Caki2 (cell line): ENCODE measurements around the gene MED9. TPM values are rescaled to one million over a fixed set of nuclear protein-coding genes. Genes with fewer than 3 reads are reported as not detected.
"Not testable (repeated sequence)": the region's sequence is repeated elsewhere in the genome, so short reads cannot be mapped to it uniquely, and the experiment has no call there.

Experiments used
- DNase-seq: peaks from one replicate; pipeline ENCODE4 v3.0.0-alpha.2; 2015; ENCODE audit warnings: low read depth
- in situ Hi-C: cut with HindIII; loops from 2 replicates; pipeline ENCODE4 v1.10.0; 2016; ENCODE audit warnings: low sequenced_read_pairs, low pct_unique_long_range_greater_than_20kb, mixed read lengths
- total RNA-seq: library from RNA; depleted of rRNA; stranded (reverse); fragments of >200 nt; shearing (Covaris generic); gene quantifications from 2 replicates; pipeline ENCODE4 v1.2.3, GENCODE V29; 2014; ENCODE audit warnings: low replicate concordance

Gene MED9
- total RNA-seq, 1 experiment from 2014 or later, result 19.6 TPM

- no peak for DNase-seq
- in situ Hi-C loops, result no loop called here
Measured at GRCh38 chr17:17474341-17474740, 2.5 kb upstream of the MED9 start.

DNA sequence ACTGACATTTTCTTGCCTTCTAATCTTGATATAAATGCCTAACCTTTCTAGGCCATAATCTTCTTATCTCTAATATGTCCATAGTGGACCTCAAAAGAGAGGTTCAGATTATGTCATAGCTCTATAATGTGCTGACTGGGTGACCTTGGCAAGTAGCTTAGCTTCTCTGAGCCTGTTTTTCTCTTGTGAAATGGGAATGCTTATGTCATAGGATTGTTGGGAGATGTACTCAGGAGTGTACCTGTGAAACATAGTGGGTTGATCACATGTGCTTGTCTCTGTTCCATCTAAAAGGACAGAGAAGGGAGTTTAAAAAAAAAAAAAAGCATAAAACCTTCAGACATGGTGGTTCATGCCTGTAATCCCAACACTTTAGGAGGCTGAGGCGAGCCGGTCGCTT is 2.4 kb downstream of the MED9 start:
- DNase-seq, result no peak
- in situ Hi-C loops, result no loop called here

DNA sequence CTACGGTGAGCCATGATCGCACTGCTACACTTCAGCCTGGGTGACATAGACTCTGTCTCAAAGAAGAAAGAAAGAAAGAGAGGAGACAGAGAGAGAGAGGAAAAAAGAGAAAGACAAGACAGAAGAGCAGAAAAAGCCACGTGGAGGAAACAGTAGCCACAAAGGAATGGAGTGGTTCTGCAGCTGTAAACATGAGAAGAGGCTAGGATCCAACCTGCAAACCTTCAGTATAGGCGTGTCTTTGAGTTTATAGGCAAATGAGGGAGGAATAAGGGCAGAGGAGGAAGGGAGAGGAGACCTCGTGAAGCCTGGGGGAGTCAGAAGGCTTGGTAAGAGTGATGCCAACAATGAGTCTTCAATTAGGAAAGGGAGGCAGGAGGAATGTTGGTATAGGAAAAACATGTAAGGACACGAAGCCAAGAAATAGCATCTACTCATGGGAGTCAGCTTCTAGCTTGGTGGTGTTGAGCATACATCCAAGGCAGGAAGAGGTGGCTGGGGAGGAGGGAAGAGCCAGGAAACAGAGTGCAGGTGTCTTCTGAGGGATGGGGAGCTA is 3.9 kb downstream of the MED9 start:
- in situ Hi-C loops, result no loop called here
- DNase-seq, result no peak

DNA sequence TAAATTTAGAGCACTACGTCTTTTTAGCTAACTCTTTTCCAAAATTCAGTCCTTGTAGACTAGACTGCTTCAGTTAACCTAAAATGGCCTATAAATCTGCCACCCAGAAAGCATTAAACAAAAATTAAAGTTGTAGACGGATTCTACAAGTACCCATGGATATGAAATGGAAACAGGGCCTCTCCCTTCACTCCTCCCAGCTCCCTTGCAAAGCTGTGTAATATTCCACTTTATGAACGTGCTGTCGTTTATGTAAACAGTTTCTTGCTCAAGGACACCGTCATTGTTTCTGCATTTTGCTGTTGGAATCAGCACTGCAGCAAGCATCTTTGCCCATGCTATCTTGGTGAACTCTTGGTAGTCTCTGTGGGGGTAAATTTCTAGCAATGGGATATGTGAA is 5.1 kb downstream of the MED9 start:
- DNase-seq, result no peak
- in situ Hi-C loops, result no loop called here

GRCh38 chr17:17484451-17484899 is 7.7 kb downstream of the MED9 start:
- no peak for DNase-seq
- in situ Hi-C loops, result no loop called here

DNA sequence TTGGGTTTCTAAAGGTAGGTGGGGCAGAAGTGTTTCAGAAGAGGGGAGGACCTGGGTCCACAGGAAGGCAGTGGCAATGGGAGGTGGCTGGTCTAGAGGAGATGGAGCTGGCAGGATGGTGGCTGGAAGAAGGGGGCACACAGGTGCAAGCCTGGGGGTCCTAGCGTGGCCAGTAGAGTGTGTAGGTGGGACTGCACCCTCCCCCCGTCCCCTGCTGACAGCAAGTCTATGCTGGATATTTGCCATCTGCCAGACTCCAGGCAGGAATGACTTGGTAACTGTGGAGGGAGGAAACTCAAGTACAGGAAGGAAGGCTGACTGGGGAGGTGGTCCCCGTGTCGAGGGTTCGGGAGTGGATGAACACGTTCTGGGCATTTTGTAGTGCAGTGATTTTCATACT is 8.6 kb downstream of the MED9 start:
- in situ Hi-C loops, result no loop called here
- DNase-seq, result no peak

DNA sequence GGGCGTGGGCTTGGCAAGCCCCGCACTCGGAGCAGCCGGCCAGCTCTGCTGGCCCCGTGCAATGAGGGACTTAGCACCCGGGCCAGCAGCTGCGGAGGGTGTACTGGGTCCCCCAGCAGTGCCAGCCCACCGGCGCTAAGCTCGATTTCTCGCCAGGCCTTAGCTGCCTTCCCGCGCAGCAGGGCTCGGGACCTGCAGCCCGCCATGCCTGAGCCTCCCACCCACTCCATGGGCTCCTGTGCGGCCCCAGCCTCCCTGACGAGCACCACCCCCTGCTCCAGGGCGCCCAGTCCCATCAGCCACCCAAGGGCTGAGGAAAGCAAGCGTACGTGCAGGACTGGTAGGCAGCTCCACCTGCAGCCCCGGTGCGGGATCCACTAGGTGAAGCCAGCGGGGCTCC is 9.6 kb downstream of the MED9 start:
- DNase-seq, in situ Hi-C loops: not testable (repeated sequence)

GRCh38 chr17:17487998-17488397 is 11.2 kb downstream of the MED9 start:
- DNase-seq, result no peak
- in situ Hi-C loops, result no loop called here

DNA sequence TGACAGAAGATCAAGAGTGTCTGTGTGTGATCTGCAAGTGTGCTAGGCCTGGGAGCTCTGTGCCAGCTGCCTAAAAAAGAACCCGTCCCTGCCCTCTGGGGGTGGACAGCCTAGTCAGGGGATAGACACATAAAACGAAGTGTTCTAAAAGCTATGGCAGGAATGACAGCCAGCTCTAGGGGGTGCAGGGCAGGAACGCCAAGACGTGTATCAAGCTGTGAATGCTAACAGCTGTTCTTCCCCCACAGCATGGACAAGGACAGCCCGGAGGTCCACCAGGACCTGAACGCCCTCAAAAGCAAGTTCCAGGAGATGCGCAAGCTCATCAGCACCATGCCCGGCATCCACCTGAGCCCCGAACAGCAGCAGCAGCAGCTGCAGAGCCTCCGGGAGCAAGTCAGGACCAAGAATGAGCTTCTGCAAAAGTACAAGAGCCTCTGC is 14.3 kb downstream of the MED9 start:
- in situ Hi-C loops, result no loop called here
- no peak for DNase-seq

DNA sequence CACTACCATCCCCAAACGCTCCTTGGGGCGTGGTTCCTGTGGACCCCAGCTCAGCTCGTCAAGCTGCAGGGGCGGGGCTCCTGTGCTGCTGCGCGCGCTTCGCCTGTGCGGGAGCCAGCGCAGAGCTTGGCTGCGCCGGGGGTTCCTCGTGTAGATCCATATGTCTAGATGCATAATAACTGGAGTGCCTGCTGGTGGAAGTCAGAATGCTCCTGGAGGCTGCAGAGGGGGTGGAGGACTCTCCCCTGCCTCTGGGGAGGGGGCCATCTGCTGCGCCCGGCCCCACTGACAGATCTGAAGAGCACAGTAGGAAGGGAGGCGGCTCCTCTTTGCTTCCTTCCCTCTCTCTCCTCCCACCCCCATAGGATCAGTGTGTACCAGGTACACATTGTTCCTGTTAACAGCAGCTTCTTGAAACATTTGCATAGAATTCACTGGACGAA is 14.8 kb downstream of the MED9 start:
- in situ Hi-C loops, result no loop called here
- no peak for DNase-seq

- no peak for DNase-seq
- in situ Hi-C loops, result no loop called here
Measured at GRCh38 chr17:17492085-17492484, 15.3 kb downstream of the MED9 start.

GRCh38 chr17:17492571-17492970 is 15.8 kb downstream of the MED9 start:
- DNase-seq, result no peak
- in situ Hi-C loops, result no loop called here

- in situ Hi-C loops, result no loop called here
Measured at GRCh38 chr17:17493249-17493985, 16.6 kb downstream of the MED9 start.

DNA sequence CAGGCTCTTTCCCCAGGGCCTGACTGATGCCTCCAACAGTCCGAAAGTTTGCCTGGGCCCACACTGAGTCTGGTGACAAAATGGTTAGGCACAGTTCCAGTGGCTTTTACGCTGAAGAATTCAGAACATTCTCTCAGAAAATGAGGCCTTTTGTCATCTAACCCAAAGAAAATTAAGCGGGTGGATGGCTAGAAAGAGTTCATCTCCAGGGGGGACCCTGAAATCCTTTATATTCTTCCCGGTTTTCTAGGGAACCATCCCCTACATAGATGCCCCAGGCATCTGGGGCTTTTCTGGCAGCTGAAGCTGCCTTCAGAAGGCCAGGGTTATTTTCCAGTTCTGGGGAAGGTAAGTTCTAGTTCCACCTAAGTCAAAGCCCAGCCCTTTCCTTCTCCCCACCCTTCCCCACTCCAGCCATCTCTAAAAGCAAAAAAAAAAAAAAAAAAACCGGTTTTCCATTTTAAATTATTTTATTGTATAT is 17.2 kb downstream of the MED9 start:
- in situ Hi-C loops, result no loop called here
- DNase-seq, result no peak

More at GRCh38 chr17:17493249-17493985, 16.6 kb downstream of the MED9 start:
- DNase-seq, result no peak

- DNase-seq, result no peak
- in situ Hi-C loops, result no loop called here
Measured at GRCh38 chr17:17494499-17494869, 17.7 kb downstream of the MED9 start.

GRCh38 chr17:17494870-17495535 is 18.2 kb downstream of the MED9 start:
- DNase-seq, result no peak
- in situ Hi-C loops, result no loop called here

DNA sequence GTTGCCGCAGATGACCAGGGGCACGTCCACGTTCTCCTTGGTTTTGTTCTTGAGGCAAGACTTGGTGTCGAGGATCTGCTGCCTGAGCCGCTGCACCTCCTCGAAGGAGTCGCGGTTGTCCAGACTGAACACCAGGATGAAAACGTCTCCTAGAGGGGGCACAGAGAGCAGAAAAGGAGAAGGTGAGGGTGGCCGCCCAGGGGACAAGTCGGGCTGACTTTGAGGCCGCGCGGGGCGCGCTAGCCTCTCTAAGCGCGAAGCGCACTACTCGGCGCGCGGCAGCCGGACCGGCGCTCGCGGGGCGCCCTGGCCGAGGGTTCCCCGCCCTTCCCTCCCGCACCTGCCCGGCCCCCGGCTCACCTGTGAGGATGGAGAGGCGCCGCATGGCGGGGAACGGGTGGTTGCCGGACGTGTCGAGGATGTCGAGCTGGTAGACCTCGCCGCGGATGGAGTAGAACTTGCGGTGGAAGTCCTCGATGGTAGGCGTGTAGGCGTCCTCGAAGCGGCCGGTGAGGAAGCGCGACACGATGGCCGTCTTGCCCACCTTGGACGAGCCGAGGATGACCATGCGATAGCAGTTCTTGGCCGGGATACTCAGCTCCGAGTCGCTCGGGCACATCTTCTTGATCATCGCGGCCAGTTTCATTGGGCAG is 18.9 kb downstream of the MED9 start:
- no peak for DNase-seq
- in situ Hi-C loops, result no loop called here

- in situ Hi-C loops, result no loop called here
- DNase-seq, result peak; percentile 65
Measured at GRCh38 chr17:17496189-17497064, 19.6 kb downstream of the MED9 start, which contains the start of gene RASD1. TSS of gene RASD1 (minus strand) at chr17:17496395. CDS start at chr17:17496181, 214 bp downstream.
